ENCODE data around the gene CDH23. TPM values are rescaled to one million over a fixed set of nuclear protein-coding genes. Genes with fewer than 3 reads are reported as not detected.

CDH23 gene
- total and polyA plus RNA-seq, 2 donors (not counting 1 experiment from before 2014, with no cell fraction given), result 0.01 to 0.17 TPM

GRCh38 chr10:71579668-71580067, 182.9 kb downstream of the CDH23 start:
- Histone ChIP-seq H3K9me3 (ENCODE audit: control insufficient read depth, insufficient read depth, low read depth, low read length) (no peaks in the 10 kb centered on the region), H4K20me1 (ENCODE audit: control insufficient read depth, extremely low read depth, insufficient read depth, low read length) (no peaks in the 10 kb centered on the region), H3K4me2 (ENCODE audit: extremely low read depth, insufficient read depth, low read length) (no peak overlapping the region), H3K36me3 (ENCODE audit: control insufficient read depth, insufficient read depth, low read length) (no peaks in the 10 kb centered on the region), H3K4me3 (replicated peaks in 1 of 4; ENCODE audit: control extremely low read depth in 1 of 4, insufficient read depth in 1 of 4, low read depth in 3 of 4, low read length in 4 of 4) (no peak overlapping the region), H3K27me3 (ENCODE audit: control insufficient read depth, insufficient read depth, low read length) (no peaks in the 10 kb centered on the region), H2AFZ (ENCODE audit: low read length) (no peak overlapping the region), H3K27ac (ENCODE audit: insufficient read depth, low read length) (no peak overlapping the region), H3K4me1 (ENCODE audit: control insufficient read depth, extremely low read depth, insufficient read depth, low read length) (no peaks in the 10 kb centered on the region), H3K9ac (ENCODE audit: insufficient read depth, low read length) (no peak overlapping the region), H3K79me2 (ENCODE audit: control insufficient read depth, insufficient read depth, low read length) (no peaks in the 10 kb centered on the region)
- no peak for DNase-seq (ENCODE audit: low read depth in 2 of 2)
- TF ChIP-seq CTCF (conservative IDR thresholded peaks at IDR 0.05 in 1 of 2, IDR thresholded peaks at IDR 0.05 in 1 of 2; ENCODE audit: low read depth in 1 of 2, low read length in 2 of 2), result no peak
- no peak for TF ChIP-seq EZH2 (IDR thresholded peaks at IDR 0.05; ENCODE audit: low read length, missing control alignments)

GRCh38 chr10:71580415-71580814, 183.7 kb downstream of the CDH23 start:
- no peaks in the 10 kb centered on the region for H3K36me3 ChIP-seq (ENCODE audit: control insufficient read depth, insufficient read depth, low read length)
- no peak for DNase-seq (ENCODE audit: low read depth in 2 of 2)
- TF ChIP-seq EZH2 (IDR thresholded peaks at IDR 0.05; ENCODE audit: low read length, missing control alignments) (no peak), CTCF (conservative IDR thresholded peaks at IDR 0.05 in 1 of 2, IDR thresholded peaks at IDR 0.05 in 1 of 2; ENCODE audit: low read depth in 1 of 2, low read length in 2 of 2) (no peak)
- no peak overlapping the region for H3K4me2 ChIP-seq (ENCODE audit: extremely low read depth, insufficient read depth, low read length)
- no peak overlapping the region for H3K27ac ChIP-seq (ENCODE audit: insufficient read depth, low read length)
- no peaks in the 10 kb centered on the region for H4K20me1 ChIP-seq (ENCODE audit: control insufficient read depth, extremely low read depth, insufficient read depth, low read length)
- no peak overlapping the region for H3K9ac ChIP-seq (ENCODE audit: insufficient read depth, low read length)
- no peak overlapping the region for H3K4me3 ChIP-seq (replicated peaks in 1 of 4; ENCODE audit: control extremely low read depth in 1 of 4, insufficient read depth in 1 of 4, low read depth in 3 of 4, low read length in 4 of 4)
- no peaks in the 10 kb centered on the region for H3K4me1 ChIP-seq (ENCODE audit: control insufficient read depth, extremely low read depth, insufficient read depth, low read length)
- no peaks in the 10 kb centered on the region for H3K9me3 ChIP-seq (ENCODE audit: control insufficient read depth, insufficient read depth, low read depth, low read length)
- no peaks in the 10 kb centered on the region for H3K79me2 ChIP-seq (ENCODE audit: control insufficient read depth, insufficient read depth, low read length)
- H3K27me3 ChIP-seq (ENCODE audit: control insufficient read depth, insufficient read depth, low read length), result no peaks in the 10 kb centered on the region
- no peak overlapping the region for H2AFZ ChIP-seq (ENCODE audit: low read length)

GRCh38 chr10:71580926-71581325, 184.2 kb downstream of the CDH23 start:
- Histone ChIP-seq H3K9me3 (ENCODE audit: control insufficient read depth, insufficient read depth, low read depth, low read length) (no peaks in the 10 kb centered on the region), H3K4me3 (replicated peaks in 1 of 4; ENCODE audit: control extremely low read depth in 1 of 4, insufficient read depth in 1 of 4, low read depth in 3 of 4, low read length in 4 of 4) (no peak overlapping the region), H3K36me3 (ENCODE audit: control insufficient read depth, insufficient read depth, low read length) (no peaks in the 10 kb centered on the region), H3K79me2 (ENCODE audit: control insufficient read depth, insufficient read depth, low read length) (no peaks in the 10 kb centered on the region), H2AFZ (ENCODE audit: low read length) (no peak overlapping the region), H3K4me2 (ENCODE audit: extremely low read depth, insufficient read depth, low read length) (no peak overlapping the region), H4K20me1 (ENCODE audit: control insufficient read depth, extremely low read depth, insufficient read depth, low read length) (no peaks in the 10 kb centered on the region), H3K9ac (ENCODE audit: insufficient read depth, low read length) (no peak overlapping the region), H3K4me1 (ENCODE audit: control insufficient read depth, extremely low read depth, insufficient read depth, low read length) (no peaks in the 10 kb centered on the region), H3K27ac (ENCODE audit: insufficient read depth, low read length) (no peak overlapping the region), H3K27me3 (ENCODE audit: control insufficient read depth, insufficient read depth, low read length) (no peaks in the 10 kb centered on the region)
- no peak for TF ChIP-seq CTCF (conservative IDR thresholded peaks at IDR 0.05 in 1 of 2, IDR thresholded peaks at IDR 0.05 in 1 of 2; ENCODE audit: low read depth in 1 of 2, low read length in 2 of 2)
- no peak for TF ChIP-seq EZH2 (IDR thresholded peaks at IDR 0.05; ENCODE audit: low read length, missing control alignments)
- no peak for DNase-seq (ENCODE audit: low read depth in 2 of 2)

Data from fibroblast of lung (primary cell).